Astrocyte (in vitro differentiated cells and primary cell): ENCODE results near the gene ADAMTS12. TPM values are rescaled to one million over a fixed set of nuclear protein-coding genes. Genes with fewer than 3 reads are reported as not detected.

Source experiments
- DNase-seq: peaks from one replicate; pipeline ENCODE4 v3.0.0-alpha.2; 2010; ENCODE audit warnings: low read depth
- FAIRE-seq: peaks from 2 replicates; lab custom pipeline; 2011; peaks lifted over from hg19 to GRCh38; lab: Jason Lieb, UNC
- H2AFZ ChIP-seq: 2 replicates; pipeline ENCODE4 v1.6.0; 2012; ENCODE audit warnings: low read depth, low read length, inconsistent platforms
- H3K27ac ChIP-seq: 2 replicates; pipeline ENCODE4 v1.5.1; 2011; ENCODE audit warnings: low read depth, low read length, inconsistent platforms
- H3K27me3 ChIP-seq: 2 replicates; pipeline ENCODE4 v1.6.0; 2011; ENCODE audit warnings: low read length, inconsistent platforms; ENCODE audit not compliant: insufficient read depth
- H3K36me3 ChIP-seq: 2 replicates; pipeline ENCODE4 v1.5.1; 2011; ENCODE audit warnings: low read length, inconsistent platforms; ENCODE audit not compliant: insufficient read depth
- H3K4me1 ChIP-seq: 2 replicates; pipeline ENCODE4 v1.5.1; 2011; ENCODE audit warnings: low read length, inconsistent platforms; ENCODE audit not compliant: insufficient read depth
- H3K4me2 ChIP-seq: 2 replicates; pipeline ENCODE4 v1.6.0; 2012; ENCODE audit warnings: low read length, inconsistent platforms
- H3K4me3 ChIP-seq: 2 replicates; pipeline ENCODE4 v1.5.1; 2011; ENCODE audit warnings: low read depth, mild to moderate bottlenecking, low read length, inconsistent platforms; ENCODE audit not compliant: insufficient read depth
- H3K79me2 ChIP-seq: 2 replicates; pipeline ENCODE4 v1.6.0; 2012; ENCODE audit warnings: mild to moderate bottlenecking, low read length, inconsistent platforms; ENCODE audit not compliant: insufficient read depth
- H3K9ac ChIP-seq: 2 replicates; pipeline ENCODE4 v1.6.0; 2012; ENCODE audit warnings: mild to moderate bottlenecking, low read length, inconsistent platforms
- H3K9me3 ChIP-seq: 2 replicates; pipeline ENCODE4 v1.5.1; 2012; ENCODE audit warnings: low read depth, mild to moderate bottlenecking, low read length, inconsistent platforms; ENCODE audit not compliant: insufficient read depth
- H4K20me1 ChIP-seq: 2 replicates; pipeline ENCODE4 v1.6.0; 2012; ENCODE audit warnings: low read length, inconsistent platforms; ENCODE audit not compliant: insufficient read depth
- H3K27ac Mint-ChIP-seq: one replicate; pipeline ENCODE4 v1.8.0; 2021; ENCODE audit warnings: mild to moderate bottlenecking, mixed read lengths; ENCODE audit not compliant: unreplicated experiment
- H3K27me3 Mint-ChIP-seq: one replicate; pipeline ENCODE4 v1.8.0; 2021; ENCODE audit warnings: low read depth, mixed read lengths; ENCODE audit not compliant: unreplicated experiment
- H3K36me3 Mint-ChIP-seq: one replicate; pipeline ENCODE4 v1.8.0; 2021; ENCODE audit warnings: low read depth, mixed read lengths; ENCODE audit not compliant: unreplicated experiment
- H3K4me1 Mint-ChIP-seq: one replicate; pipeline ENCODE4 v1.8.0; 2021; ENCODE audit warnings: low read depth, mixed read lengths; ENCODE audit not compliant: unreplicated experiment
- H3K4me3 Mint-ChIP-seq: one replicate; pipeline ENCODE4 v1.8.0; 2021; ENCODE audit warnings: mild to moderate bottlenecking, moderate library complexity, mixed read lengths; ENCODE audit not compliant: unreplicated experiment
- H3K9me3 Mint-ChIP-seq: one replicate; pipeline ENCODE4 v1.8.0; 2021; ENCODE audit warnings: mild to moderate bottlenecking, mixed read lengths; ENCODE audit not compliant: unreplicated experiment
- CTCF ChIP-seq: IDR thresholded peaks from 2 replicates; pipeline ENCODE4 v1.5.1; 2011; ENCODE audit warnings: low read depth, mild to moderate bottlenecking, inconsistent platforms, low read length, moderate library complexity; ENCODE audit not compliant: insufficient read depth
- EZH2 ChIP-seq: IDR thresholded peaks from 2 replicates; pipeline ENCODE4 v1.6.1; 2012; ENCODE audit warnings: mild to moderate bottlenecking, low read length, inconsistent platforms; ENCODE audit not compliant: insufficient read depth
- total RNA-seq: library from RNA; stranded (reverse); gene quantifications from 2 replicates; pipeline ENCODE4 v1.2.1, GENCODE V29; 2021

The ADAMTS12 gene
- total RNA-seq, 1 donor from 2014 or later: 156 TPM

GRCh38 chr5:33715661-33716060, 176.1 kb downstream of the ADAMTS12 start:
- H3K4me1 Mint-ChIP-seq: no peaks in the 10 kb centered on the region
- DNase-seq (no peak), FAIRE-seq (no peak)
- no peak overlapping the region for H2AFZ ChIP-seq
- H3K4me3 ChIP-seq: no peak overlapping the region
- H3K27me3 Mint-ChIP-seq: no peaks in the 10 kb centered on the region
- no peaks in the 10 kb centered on the region for H3K4me1 ChIP-seq
- no peak overlapping the region for H3K27ac Mint-ChIP-seq
- H3K9me3 Mint-ChIP-seq: peaks cover 6% of the 10 kb centered on the region
- H3K36me3 Mint-ChIP-seq: peaks cover 19% of the 10 kb centered on the region
- H3K79me2 ChIP-seq: peaks cover 6% of the 10 kb centered on the region
- H3K4me3 Mint-ChIP-seq: no peak overlapping the region
- no peak overlapping the region for H3K27ac ChIP-seq
- no peak for TF ChIP-seq EZH2
- TF ChIP-seq CTCF: no peak
- H4K20me1 ChIP-seq: no peaks in the 10 kb centered on the region
- no peaks in the 10 kb centered on the region for H3K27me3 ChIP-seq
- no peaks in the 10 kb centered on the region for H3K9me3 ChIP-seq
- no peak overlapping the region for H3K4me2 ChIP-seq
- H3K9ac ChIP-seq: no peak overlapping the region
- H3K36me3 ChIP-seq: peaks cover 6% of the 10 kb centered on the region

- Histone ChIP-seq H3K27ac (no peak overlapping the region), H3K4me1 (no peaks in the 10 kb centered on the region), H2AFZ (no peak overlapping the region), H3K36me3 (peaks cover 3% of the 10 kb centered on the region), H3K9me3 (no peaks in the 10 kb centered on the region), H3K4me3 (no peak overlapping the region), H3K4me2 (no peak overlapping the region), H3K27me3 (no peaks in the 10 kb centered on the region), H3K79me2 (peaks cover 4% of the 10 kb centered on the region), H3K9ac (no peak overlapping the region), H4K20me1 (no peaks in the 10 kb centered on the region)
- H3K27ac Mint-ChIP-seq: no peak overlapping the region
- peaks cover 21% of the 10 kb centered on the region for H3K36me3 Mint-ChIP-seq
- H3K9me3 Mint-ChIP-seq: peaks cover 9% of the 10 kb centered on the region
- DNase-seq (no peak), FAIRE-seq (no peak)
- H3K4me3 Mint-ChIP-seq: no peak overlapping the region
- no peaks in the 10 kb centered on the region for H3K4me1 Mint-ChIP-seq
- no peaks in the 10 kb centered on the region for H3K27me3 Mint-ChIP-seq
- no peak for TF ChIP-seq CTCF
- no peak for TF ChIP-seq EZH2
Observed at GRCh38 chr5:33713136-33713765, 178.5 kb downstream of the ADAMTS12 start.

- peaks cover 22% of the 10 kb centered on the region for H3K36me3 Mint-ChIP-seq
- H3K27ac Mint-ChIP-seq: no peak overlapping the region
- no peak for DNase-seq
Observed at GRCh38 chr5:33712664-33713063, 179.1 kb downstream of the ADAMTS12 start.

More at GRCh38 chr5:33712664-33713063, 179.1 kb downstream of the ADAMTS12 start:
- no peak overlapping the region for H3K4me3 Mint-ChIP-seq
- no peaks in the 10 kb centered on the region for H3K27me3 Mint-ChIP-seq
- Histone ChIP-seq H3K27me3 (no peaks in the 10 kb centered on the region), H3K4me3 (no peak overlapping the region), H3K79me2 (peaks cover 4% of the 10 kb centered on the region), H3K4me1 (no peaks in the 10 kb centered on the region), H3K4me2 (no peak overlapping the region), H2AFZ (no peak overlapping the region), H3K9me3 (no peaks in the 10 kb centered on the region), H3K27ac (no peak overlapping the region), H3K36me3 (peaks cover 3% of the 10 kb centered on the region), H3K9ac (no peak overlapping the region), H4K20me1 (no peaks in the 10 kb centered on the region)
- H3K4me1 Mint-ChIP-seq: no peaks in the 10 kb centered on the region
- no peak for TF ChIP-seq CTCF
- no peak for TF ChIP-seq EZH2
- H3K9me3 Mint-ChIP-seq: peaks cover 12% of the 10 kb centered on the region
- no peak for FAIRE-seq
